GM12878 (cell line): ENCODE data around the gene P2RY10. TPM values are rescaled to one million over a fixed set of nuclear protein-coding genes. Genes with fewer than 3 reads are reported as not detected.
A peak's percentile ranks its signal among the peaks of the same experiment; 100 is the strongest.

ENCODE experiments used
- ATAC-seq: fragments of 200-7000 bp; cut with Tn5 transposase; 3 replicates; pipeline ENCODE4 v1.9.1; 2020; ENCODE audit warnings: mild to moderate bottlenecking, moderate library complexity
- BruUV-seq: library from RNA; stranded (reverse); fragments of 400-500 nt; replicated peaks from 2 replicates; lab custom pipeline; 2021; lab: Mats Ljungman, UMichigan
- CTCF ChIA-PET: fragments of 300-600 bp; sonication (Branson Sonifier 250); formaldehyde crosslinking; extraction: SDS; loops from one replicate; lab custom pipeline; 2021; ENCODE audit warnings: inconsistent platforms; lab: Yijun Ruan, JAX
- POLR2A ChIA-PET: fragments of 350-600 bp; formaldehyde crosslinking; extraction: SDS; loops from one replicate; lab custom pipeline; 2021; ENCODE audit warnings: inconsistent platforms; lab: Charles Lee
- RAD21 ChIA-PET: fragments of 300-600 bp; sonication (Branson Sonifier 250); formaldehyde crosslinking; loops from one replicate; lab custom pipeline; 2023; ENCODE audit warnings: antibody characterized with exemption; ENCODE audit not compliant: unreplicated experiment; lab: Charles Lee
- SMC1A ChIA-PET: fragments of 300-600 bp; sonication (Branson Sonifier 250); formaldehyde crosslinking; loops from one replicate; lab custom pipeline; 2023; ENCODE audit not compliant: unreplicated experiment, uncharacterized antibody; lab: Charles Lee
- DNase-seq: peaks from one replicate; pipeline ENCODE4 v3.0.0-alpha.2; 2011; ENCODE audit warnings: low read depth, low spot score
- FAIRE-seq: peaks from 3 replicates; lab custom pipeline; 2011; peaks lifted over from hg19 to GRCh38; lab: Jason Lieb, UNC
- H2AFZ ChIP-seq: 2 replicates; pipeline ENCODE4 v1.6.0; 2011; ENCODE audit warnings: low read depth, low read length, control low read depth; ENCODE audit not compliant: control insufficient read depth
- H3K27ac ChIP-seq: 2 replicates; pipeline ENCODE4 v1.5.1; 2011; ENCODE audit warnings: control low read depth; ENCODE audit not compliant: control insufficient read depth, insufficient read depth
- H3K27me3 ChIP-seq, 2 experiments: replicated peaks in 1 of 2; 2 replicates each; pipeline versions ENCODE4 v1.6.0 to v1.6.1; 2011; ENCODE audit warnings: low read length in 1 of 2; ENCODE audit not compliant: control insufficient read depth in 2 of 2, insufficient read depth in 2 of 2
- H3K36me3 ChIP-seq, 2 experiments: 2 replicates each; pipeline ENCODE4 v1.5.1; 2011; ENCODE audit warnings: low read length in 1 of 2; ENCODE audit not compliant: control insufficient read depth in 2 of 2, insufficient read depth in 2 of 2
- H3K4me1 ChIP-seq: 2 replicates; pipeline ENCODE4 v1.6.1; 2011; ENCODE audit warnings: mild to moderate bottlenecking, low read length, moderate library complexity, mixed read lengths; ENCODE audit not compliant: control insufficient read depth, insufficient read depth
- H3K4me2 ChIP-seq: 2 replicates; pipeline ENCODE4 v1.6.0; 2011; ENCODE audit warnings: control low read depth; ENCODE audit not compliant: control insufficient read depth, insufficient read depth
- H3K4me3 ChIP-seq: fragments of 200-600 bp; sonication (generic); 2 replicates; pipeline ENCODE4 v1.5.1; 2016
- H3K79me2 ChIP-seq: 2 replicates; pipeline ENCODE4 v1.6.0; 2011; ENCODE audit warnings: low read length; ENCODE audit not compliant: control insufficient read depth, insufficient read depth
- H3K9ac ChIP-seq: 2 replicates; pipeline ENCODE4 v1.8.0; 2011; ENCODE audit warnings: low read length, control low read depth, mixed read lengths; ENCODE audit not compliant: control insufficient read depth, insufficient read depth
- H3K9me3 ChIP-seq: replicated peaks from 3 replicates; pipeline ENCODE4 v1.5.1; 2011; ENCODE audit warnings: mild to moderate bottlenecking, low read length; ENCODE audit not compliant: control insufficient read depth, insufficient read depth
- H4K20me1 ChIP-seq: 2 replicates; pipeline ENCODE4 v1.6.0; 2011; ENCODE audit not compliant: control insufficient read depth, insufficient read depth
- ATF7 ChIP-seq: fragments of 450-650 bp; IDR thresholded peaks from 2 replicates; pipeline ENCODE4 v1.6.1; 2016; ENCODE audit warnings: low read depth, mild to moderate bottlenecking
- BMI1 ChIP-seq: fragments of 450-650 bp; IDR thresholded peaks from 2 replicates; pipeline ENCODE4 v1.6.1; 2016; ENCODE audit warnings: mild to moderate bottlenecking, moderate library complexity, borderline replicate concordance
- FOS ChIP-seq: IDR thresholded peaks from 3 replicates; pipeline ENCODE4 v1.6.1; 2011; ENCODE audit warnings: borderline replicate concordance; ENCODE audit not compliant: insufficient read length; ENCODE audit errors: extremely low read depth
- GATAD2B ChIP-seq: fragments of 450-650 bp; conservative IDR thresholded peaks from 2 replicates; pipeline ENCODE4 v1.6.1; 2017; ENCODE audit warnings: low read depth, mild to moderate bottlenecking, moderate library complexity
- IRF4 ChIP-seq: IDR thresholded peaks from 2 replicates; pipeline ENCODE4 v1.6.1; 2011; ENCODE audit warnings: low read depth, low read length
- JUNB ChIP-seq: IDR thresholded peaks from 2 replicates; pipeline ENCODE4 v1.6.1; 2016; ENCODE audit warnings: antibody characterized with exemption, mild to moderate bottlenecking
- KDM1A ChIP-seq: fragments of 200-600 bp; sonication (generic); IDR thresholded peaks from 2 replicates; pipeline ENCODE4 v1.6.1; 2016; ENCODE audit warnings: borderline replicate concordance
- LARP7 ChIP-seq: fragments of 450-650 bp; IDR thresholded peaks from 2 replicates; pipeline ENCODE4 v1.6.1; 2017; ENCODE audit warnings: mild to moderate bottlenecking
- MTA2 ChIP-seq: fragments of 450-650 bp; IDR thresholded peaks from 2 replicates; pipeline ENCODE4 v1.6.1; 2016; ENCODE audit warnings: low read depth, mild to moderate bottlenecking, moderate library complexity
- NR2C1 ChIP-seq: fragments of 450-650 bp; IDR thresholded peaks from 2 replicates; pipeline ENCODE4 v1.6.1; 2017; ENCODE audit warnings: antibody characterized with exemption, mild to moderate bottlenecking, moderate library complexity
- TBL1XR1 ChIP-seq: IDR thresholded peaks from 2 replicates; pipeline ENCODE4 v1.6.1; 2012; ENCODE audit warnings: low read depth, low read length, improper control_type of control experiment
- WGBS: methylation state at CpG from one replicate; pipeline ENCODE4 v1.1.6; 2016; ENCODE audit warnings: low lambda C conversion rate; ENCODE audit not compliant: insufficient replicate concordance, insufficient coverage; ENCODE audit errors: missing lambda C conversion rate; 5-methylcytosine and 5-hydroxymethylcytosine counted together
- in situ Hi-C: fragments of 300-500 bp; cut with MboI; formaldehyde crosslinking; loops from 9 replicates; pipeline ENCODE4 v1.14.3; 2018; ENCODE audit warnings: mixed read lengths
- intact Hi-C: fragments of 100-400 bp; cut with micrococcal nuclease; formaldehyde crosslinking; loops from one replicate; pipeline ENCODE4 v1.14.2; 2022; ENCODE audit not compliant: unreplicated experiment
- polyA plus RNA-seq, 11 experiments: library from polyadenylated mRNA; depleted of rRNA in 4 of 11; unstranded in 6 of 11; stranded (reverse) in 5 of 11; fragments of >200 nt; fragmentation: Nextera tagmentation in 4 of 11; fragmentation: Illumina TruSeq in 1 of 11; extraction: Ambion mirVana in 4 of 11; extraction: Trizol in 1 of 11; gene quantifications; 1 replicate in 1 of 11; 2 replicates in 10 of 11; pipeline versions ENCODE4 v1.2.1 to v1.2.3, GENCODE V29; 2011 to 2016; ENCODE audit warnings: inconsistent platforms in 2 of 11, missing spikeins in 2 of 11, low read depth in 1 of 11
- total RNA-seq, 4 experiments: library from RNA; depleted of rRNA in 3 of 4; stranded (reverse); fragments of >200 nt in 3 of 4; fragmentation: Illumina TruSeq in 1 of 4; extraction: Trizol in 1 of 4; gene quantifications; 2 replicates each; pipeline versions ENCODE4 v1.2.1 to v1.2.3, GENCODE V29; 2013 to 2021
- TF ChIP-seq, protein P1 (sequence below): IDR thresholded peaks from 2 replicates; pipeline ENCODE4 v1.6.1; 2012; ENCODE audit warnings: improper control_type of control experiment, low read depth, low read length; ENCODE audit not compliant: insufficient replicate concordance
- TF ChIP-seq, protein P2 (sequence below): IDR thresholded peaks from 2 replicates; pipeline ENCODE4 v1.6.1; 2011; ENCODE audit warnings: low read depth, low read length, improper control_type of control experiment, borderline replicate concordance
- TF ChIP-seq, protein P3 (sequence below), 3 experiments: IDR thresholded peaks in 2 of 3; conservative IDR thresholded peaks in 1 of 3; 2 replicates each; pipeline ENCODE4 v1.5.1; 2011; ENCODE audit warnings: low read depth in 3 of 3, low read length in 3 of 3, mild to moderate bottlenecking in 3 of 3, control low read depth in 2 of 3, moderate library complexity in 2 of 3, inconsistent platforms in 1 of 3, mixed read lengths in 1 of 3; ENCODE audit not compliant: control insufficient read depth in 2 of 3, insufficient read depth in 1 of 3; ENCODE audit errors: extremely low read depth in 1 of 3

The P2RY10 gene
- total and polyA plus RNA-seq, 10 of the 15 experiments (the other 5 are each of a cell fraction or from before 2014, with no cell fraction given), result 43.8 to 288 (median 72.1) TPM

DNA sequence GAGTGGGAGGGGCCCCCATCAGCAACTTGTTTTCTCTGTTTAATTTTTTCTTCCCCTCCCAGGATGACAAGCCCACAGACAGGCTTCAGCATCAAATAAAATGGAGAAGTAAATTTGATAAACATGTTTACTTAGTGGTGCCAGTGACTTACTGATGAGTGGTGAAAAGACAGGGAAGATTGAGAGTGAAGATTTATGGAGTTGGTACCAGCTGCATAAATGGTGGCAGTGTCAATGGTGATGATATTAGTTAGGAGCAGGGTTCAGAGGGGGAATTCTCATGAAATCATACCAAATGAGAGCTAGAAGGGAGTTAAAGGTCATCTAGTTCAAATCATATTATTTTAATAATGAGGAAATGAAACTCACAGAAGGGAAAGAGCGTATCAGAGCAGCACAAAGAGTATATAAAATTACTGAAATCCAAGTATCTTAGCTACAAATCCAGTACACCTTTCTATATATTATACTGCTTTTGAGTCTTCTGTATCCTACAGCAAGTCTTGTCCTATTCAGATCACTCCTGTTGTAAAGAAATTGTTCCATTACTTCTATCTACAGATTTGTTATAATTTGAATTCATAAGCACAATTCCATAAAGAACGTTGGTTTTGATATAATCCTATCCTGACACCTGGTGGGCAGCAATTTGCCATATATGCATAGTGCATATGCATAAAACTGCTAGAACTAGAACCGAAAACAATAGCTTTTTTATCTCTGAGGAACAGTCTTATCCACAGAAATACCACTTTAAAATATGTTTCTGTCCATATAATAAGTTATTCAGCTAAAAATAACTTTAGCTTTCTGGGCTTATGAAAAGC lies 5.0 kb downstream of the P2RY10 start:
- intact Hi-C loops, result loop anchor here (10.0 kb wide), 3 partner anchors 415 to 625 kb away; partner anchors contain the start of genes CYSLTR1 and ITM2A
- no peak overlapping the region for H2AFZ ChIP-seq
- SMC1A ChIA-PET, result interaction anchor here (0.7 to 4.9 kb wide), 24 partner anchors 8 to 1755 kb away, joined by 3 to 45 read pairs (median 4); partner anchors contain the start of gene CYSLTR1
- peaks cover 0 to under 1% of the 10 kb centered on the region in 2 experiments; a peak in 2 of 4 replicates for H3K36me3 ChIP-seq
- no peaks in the 10 kb centered on the region for H3K9me3 ChIP-seq
- peak; percentile 15 for ATAC-seq
- FAIRE-seq, result no peak
- peak overlapping the region; percentile 59 for H3K4me3 ChIP-seq
- peak overlapping the region; percentile 85 for H3K4me2 ChIP-seq
- no TSS peak for BruUV-seq
- peak overlapping the region; percentile 54 for H3K9ac ChIP-seq
- peak overlapping the region; percentile 67 for H3K27ac ChIP-seq
- 13% methylated on average over 3 of the region's 3 CpGs for WGBS
- no peak for DNase-seq
- H4K20me1 ChIP-seq, result no peaks in the 10 kb centered on the region
- RAD21 ChIA-PET, result interaction anchor here (0.5 to 11.2 kb wide), 21 partner anchors 27 to 500 kb away, joined by 3 to 121 read pairs (median 4); partner anchors contain the start of gene RTL3
- in situ Hi-C loops, result no loop called here
- CTCF ChIA-PET, result interaction anchor here (0.6 to 3.5 kb wide), 11 partner anchors 27 to 394 kb away, joined by 3 to 14 read pairs (median 5); no protein-coding TSS in a partner anchor
- no peaks in the 10 kb centered on the region; the same call in 1 of the 2 replicates for H3K4me1 ChIP-seq
- POLR2A ChIA-PET, result interaction anchor here (0.5 to 1.6 kb wide), 4 partner anchors 8 to 1172 kb away, joined by 3 to 8 read pairs (median 4); no protein-coding TSS in a partner anchor
- peaks cover 100% of the 10 kb centered on the region for H3K79me2 ChIP-seq
- H3K27me3 ChIP-seq, result no peaks in the 10 kb centered on the region
- no peak for TF ChIP-seq LARP7
- TF ChIP-seq, protein P1, sequence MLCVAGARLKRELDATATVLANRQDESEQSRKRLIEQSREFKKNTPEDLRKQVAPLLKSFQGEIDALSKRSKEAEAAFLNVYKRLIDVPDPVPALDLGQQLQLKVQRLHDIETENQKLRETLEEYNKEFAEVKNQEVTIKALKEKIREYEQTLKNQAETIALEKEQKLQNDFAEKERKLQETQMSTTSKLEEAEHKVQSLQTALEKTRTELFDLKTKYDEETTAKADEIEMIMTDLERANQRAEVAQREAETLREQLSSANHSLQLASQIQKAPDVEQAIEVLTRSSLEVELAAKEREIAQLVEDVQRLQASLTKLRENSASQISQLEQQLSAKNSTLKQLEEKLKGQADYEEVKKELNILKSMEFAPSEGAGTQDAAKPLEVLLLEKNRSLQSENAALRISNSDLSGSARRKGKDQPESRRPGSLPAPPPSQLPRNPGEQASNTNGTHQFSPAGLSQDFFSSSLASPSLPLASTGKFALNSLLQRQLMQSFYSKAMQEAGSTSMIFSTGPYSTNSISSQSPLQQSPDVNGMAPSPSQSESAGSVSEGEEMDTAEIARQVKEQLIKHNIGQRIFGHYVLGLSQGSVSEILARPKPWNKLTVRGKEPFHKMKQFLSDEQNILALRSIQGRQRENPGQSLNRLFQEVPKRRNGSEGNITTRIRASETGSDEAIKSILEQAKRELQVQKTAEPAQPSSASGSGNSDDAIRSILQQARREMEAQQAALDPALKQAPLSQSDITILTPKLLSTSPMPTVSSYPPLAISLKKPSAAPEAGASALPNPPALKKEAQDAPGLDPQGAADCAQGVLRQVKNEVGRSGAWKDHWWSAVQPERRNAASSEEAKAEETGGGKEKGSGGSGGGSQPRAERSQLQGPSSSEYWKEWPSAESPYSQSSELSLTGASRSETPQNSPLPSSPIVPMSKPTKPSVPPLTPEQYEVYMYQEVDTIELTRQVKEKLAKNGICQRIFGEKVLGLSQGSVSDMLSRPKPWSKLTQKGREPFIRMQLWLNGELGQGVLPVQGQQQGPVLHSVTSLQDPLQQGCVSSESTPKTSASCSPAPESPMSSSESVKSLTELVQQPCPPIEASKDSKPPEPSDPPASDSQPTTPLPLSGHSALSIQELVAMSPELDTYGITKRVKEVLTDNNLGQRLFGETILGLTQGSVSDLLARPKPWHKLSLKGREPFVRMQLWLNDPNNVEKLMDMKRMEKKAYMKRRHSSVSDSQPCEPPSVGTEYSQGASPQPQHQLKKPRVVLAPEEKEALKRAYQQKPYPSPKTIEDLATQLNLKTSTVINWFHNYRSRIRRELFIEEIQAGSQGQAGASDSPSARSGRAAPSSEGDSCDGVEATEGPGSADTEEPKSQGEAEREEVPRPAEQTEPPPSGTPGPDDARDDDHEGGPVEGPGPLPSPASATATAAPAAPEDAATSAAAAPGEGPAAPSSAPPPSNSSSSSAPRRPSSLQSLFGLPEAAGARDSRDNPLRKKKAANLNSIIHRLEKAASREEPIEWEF, result no peak
- peak; percentile 25; the same call in 1 of the 2 replicates for TF ChIP-seq ATF7
- no peak for TF ChIP-seq FOS
- TF ChIP-seq MTA2, result 0 out of 2 replicates have a peak, but pooled peaks have one; percentile 22
- no peak for TF ChIP-seq KDM1A
- no peak for TF ChIP-seq IRF4
- TF ChIP-seq, protein P2, sequence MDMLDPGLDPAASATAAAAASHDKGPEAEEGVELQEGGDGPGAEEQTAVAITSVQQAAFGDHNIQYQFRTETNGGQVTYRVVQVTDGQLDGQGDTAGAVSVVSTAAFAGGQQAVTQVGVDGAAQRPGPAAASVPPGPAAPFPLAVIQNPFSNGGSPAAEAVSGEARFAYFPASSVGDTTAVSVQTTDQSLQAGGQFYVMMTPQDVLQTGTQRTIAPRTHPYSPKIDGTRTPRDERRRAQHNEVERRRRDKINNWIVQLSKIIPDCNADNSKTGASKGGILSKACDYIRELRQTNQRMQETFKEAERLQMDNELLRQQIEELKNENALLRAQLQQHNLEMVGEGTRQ, result no peak
- TF ChIP-seq GATAD2B, result no peak
- peak; percentile 23; the same call in 1 of the 2 replicates for TF ChIP-seq NR2C1
- TF ChIP-seq TBL1XR1, result no peak
- TF ChIP-seq BMI1, result peak; percentile 19; the same call in 1 of the 2 replicates
- TF ChIP-seq JUNB, result 0 out of 2 replicates have a peak, but pooled peaks have one; percentile 17
- TF ChIP-seq, protein P3, sequence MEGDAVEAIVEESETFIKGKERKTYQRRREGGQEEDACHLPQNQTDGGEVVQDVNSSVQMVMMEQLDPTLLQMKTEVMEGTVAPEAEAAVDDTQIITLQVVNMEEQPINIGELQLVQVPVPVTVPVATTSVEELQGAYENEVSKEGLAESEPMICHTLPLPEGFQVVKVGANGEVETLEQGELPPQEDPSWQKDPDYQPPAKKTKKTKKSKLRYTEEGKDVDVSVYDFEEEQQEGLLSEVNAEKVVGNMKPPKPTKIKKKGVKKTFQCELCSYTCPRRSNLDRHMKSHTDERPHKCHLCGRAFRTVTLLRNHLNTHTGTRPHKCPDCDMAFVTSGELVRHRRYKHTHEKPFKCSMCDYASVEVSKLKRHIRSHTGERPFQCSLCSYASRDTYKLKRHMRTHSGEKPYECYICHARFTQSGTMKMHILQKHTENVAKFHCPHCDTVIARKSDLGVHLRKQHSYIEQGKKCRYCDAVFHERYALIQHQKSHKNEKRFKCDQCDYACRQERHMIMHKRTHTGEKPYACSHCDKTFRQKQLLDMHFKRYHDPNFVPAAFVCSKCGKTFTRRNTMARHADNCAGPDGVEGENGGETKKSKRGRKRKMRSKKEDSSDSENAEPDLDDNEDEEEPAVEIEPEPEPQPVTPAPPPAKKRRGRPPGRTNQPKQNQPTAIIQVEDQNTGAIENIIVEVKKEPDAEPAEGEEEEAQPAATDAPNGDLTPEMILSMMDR (IDR thresholded peaks at IDR 0.05 in 2 of 3, conservative IDR thresholded peaks at IDR 0.05 in 1 of 3; ENCODE audit: control insufficient read depth in 2 of 3, extremely low read depth in 1 of 3, insufficient read depth in 1 of 3, low read depth in 3 of 3, low read length in 3 of 3), result peak in 1 of 3 experiments; percentile 37; a peak in 2 of 6 replicates
